Peyer's patch (tissue), 4 donors: Measurements from ENCODE around the gene NOX4.

Experiments used
- CTCF ChIP-seq, 6 experiments: fragments of 450-650 bp in 4 of 6; fragments of 200-600 bp in 2 of 6; sonication (generic) in 1 of 6; IDR thresholded peaks; one replicate each; pipeline ENCODE4 v1.5.1; 2017 to 2019; ENCODE audit warnings: antibody characterized with exemption in 6 of 6, mild to moderate bottlenecking in 3 of 6, moderate library complexity in 1 of 6
- POLR2A ChIP-seq, 2 donors: fragments of 450-650 bp; IDR thresholded peaks; one replicate each; pipeline ENCODE4 v1.5.1; 2017; ENCODE audit warnings: antibody characterized with exemption in 2 of 2, mild to moderate bottlenecking in 2 of 2, moderate library complexity in 2 of 2

- TF ChIP-seq CTCF (IDR thresholded peaks at IDR 0.05): no peak
- TF ChIP-seq POLR2A (IDR thresholded peaks at IDR 0.05): no peak
Measured at GRCh38 chr11:89346601-89347000, 144.6 kb downstream of the NOX4 start.
